Measurements from ENCODE around the gene GNB3. TPM values are rescaled to one million over a fixed set of nuclear protein-coding genes. Genes with fewer than 3 reads are reported as not detected.

Gene GNB3
- polyA plus RNA-seq, 1 of the 3 experiments (the other 2 are of a cell fraction), result 12.9 TPM

DNA sequence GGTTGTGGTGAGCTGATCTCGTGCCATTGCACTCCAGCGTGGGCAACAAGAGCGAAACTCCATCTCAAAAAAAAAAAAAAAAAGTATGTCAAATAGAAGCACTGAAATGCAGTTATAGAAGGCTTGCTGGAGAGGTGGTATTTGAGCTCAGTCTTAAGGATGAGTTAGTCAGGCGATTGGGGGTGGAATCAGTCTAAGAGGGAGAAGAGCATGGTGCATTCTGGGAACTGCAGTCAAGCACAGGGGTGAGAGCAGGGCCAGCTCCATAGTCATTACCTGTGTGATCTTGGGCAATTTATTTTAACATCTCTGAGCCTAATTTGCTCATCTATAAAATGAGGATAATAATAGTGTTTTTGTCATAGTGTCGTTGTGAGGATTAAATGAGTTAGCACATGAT lies 5.9 kb upstream of the GNB3 start:
- POLR2A ChIA-PET, result interaction anchor here (0.6 to 1.4 kb wide), 3 partner anchors 18 to 646 kb away, joined by 3 read pairs; partner anchors contain the start of gene MLF2
- H3K36me3 ChIP-seq (replicated peaks in 1 of 2; ENCODE audit: control insufficient read depth in 1 of 2, insufficient read depth in 2 of 2, low read length in 1 of 2), result peaks cover 40 to 74% of the 10 kb centered on the region in 2 experiments
- H3K4me3 ChIP-seq (ENCODE audit: low read depth in 2 of 2, low read length in 1 of 2), result no peak overlapping the region
- H3F3A ChIP-seq (replicated peaks; ENCODE audit: insufficient read depth), result no peaks in the 10 kb centered on the region
- 89% methylated on average over 5 of the region's 5 CpGs for WGBS (ENCODE audit: low lambda C conversion rate)
- no peaks in the 10 kb centered on the region for H3K9me3 ChIP-seq
- no peak overlapping the region for H3K9ac ChIP-seq
- DNase-seq, result no peak
- TF ChIP-seq TCF12 (IDR thresholded peaks at IDR 0.05) (no peak), NFIC (IDR thresholded peaks at IDR 0.05; ENCODE audit: borderline replicate concordance) (no peak), SMC3 (IDR thresholded peaks at IDR 0.05; ENCODE audit: low read depth, low read length) (no peak), POLR2AphosphoS5 (IDR thresholded peaks at IDR 0.05; ENCODE audit: low read depth, low read length) (no peak), NRF1 (IDR thresholded peaks at IDR 0.05; ENCODE audit: low read depth, low read length) (no peak), MXI1 (IDR thresholded peaks at IDR 0.05; ENCODE audit: low read depth, low read length) (no peak), FOXJ3 (CRISPR knock-in tag; IDR thresholded peaks at IDR 0.05) (no peak), CHD2 (IDR thresholded peaks at IDR 0.05; ENCODE audit: low read length, partially characterized antibody) (no peak), TAF1 (IDR thresholded peaks at IDR 0.05; ENCODE audit: borderline replicate concordance, low read depth, low read length) (no peak), RCOR1 (IDR thresholded peaks at IDR 0.05; ENCODE audit: low read length) (no peak)
- TF ChIP-seq, protein P1, sequence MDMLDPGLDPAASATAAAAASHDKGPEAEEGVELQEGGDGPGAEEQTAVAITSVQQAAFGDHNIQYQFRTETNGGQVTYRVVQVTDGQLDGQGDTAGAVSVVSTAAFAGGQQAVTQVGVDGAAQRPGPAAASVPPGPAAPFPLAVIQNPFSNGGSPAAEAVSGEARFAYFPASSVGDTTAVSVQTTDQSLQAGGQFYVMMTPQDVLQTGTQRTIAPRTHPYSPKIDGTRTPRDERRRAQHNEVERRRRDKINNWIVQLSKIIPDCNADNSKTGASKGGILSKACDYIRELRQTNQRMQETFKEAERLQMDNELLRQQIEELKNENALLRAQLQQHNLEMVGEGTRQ (IDR thresholded peaks at IDR 0.05; ENCODE audit: borderline replicate concordance, low read depth, low read length), result no peak
- TF ChIP-seq, protein P2, sequence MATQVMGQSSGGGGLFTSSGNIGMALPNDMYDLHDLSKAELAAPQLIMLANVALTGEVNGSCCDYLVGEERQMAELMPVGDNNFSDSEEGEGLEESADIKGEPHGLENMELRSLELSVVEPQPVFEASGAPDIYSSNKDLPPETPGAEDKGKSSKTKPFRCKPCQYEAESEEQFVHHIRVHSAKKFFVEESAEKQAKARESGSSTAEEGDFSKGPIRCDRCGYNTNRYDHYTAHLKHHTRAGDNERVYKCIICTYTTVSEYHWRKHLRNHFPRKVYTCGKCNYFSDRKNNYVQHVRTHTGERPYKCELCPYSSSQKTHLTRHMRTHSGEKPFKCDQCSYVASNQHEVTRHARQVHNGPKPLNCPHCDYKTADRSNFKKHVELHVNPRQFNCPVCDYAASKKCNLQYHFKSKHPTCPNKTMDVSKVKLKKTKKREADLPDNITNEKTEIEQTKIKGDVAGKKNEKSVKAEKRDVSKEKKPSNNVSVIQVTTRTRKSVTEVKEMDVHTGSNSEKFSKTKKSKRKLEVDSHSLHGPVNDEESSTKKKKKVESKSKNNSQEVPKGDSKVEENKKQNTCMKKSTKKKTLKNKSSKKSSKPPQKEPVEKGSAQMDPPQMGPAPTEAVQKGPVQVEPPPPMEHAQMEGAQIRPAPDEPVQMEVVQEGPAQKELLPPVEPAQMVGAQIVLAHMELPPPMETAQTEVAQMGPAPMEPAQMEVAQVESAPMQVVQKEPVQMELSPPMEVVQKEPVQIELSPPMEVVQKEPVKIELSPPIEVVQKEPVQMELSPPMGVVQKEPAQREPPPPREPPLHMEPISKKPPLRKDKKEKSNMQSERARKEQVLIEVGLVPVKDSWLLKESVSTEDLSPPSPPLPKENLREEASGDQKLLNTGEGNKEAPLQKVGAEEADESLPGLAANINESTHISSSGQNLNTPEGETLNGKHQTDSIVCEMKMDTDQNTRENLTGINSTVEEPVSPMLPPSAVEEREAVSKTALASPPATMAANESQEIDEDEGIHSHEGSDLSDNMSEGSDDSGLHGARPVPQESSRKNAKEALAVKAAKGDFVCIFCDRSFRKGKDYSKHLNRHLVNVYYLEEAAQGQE (IDR thresholded peaks at IDR 0.05; ENCODE audit: low read depth, low read length), result no peak
- TF ChIP-seq, protein P3, sequence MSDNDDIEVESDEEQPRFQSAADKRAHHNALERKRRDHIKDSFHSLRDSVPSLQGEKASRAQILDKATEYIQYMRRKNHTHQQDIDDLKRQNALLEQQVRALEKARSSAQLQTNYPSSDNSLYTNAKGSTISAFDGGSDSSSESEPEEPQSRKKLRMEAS (IDR thresholded peaks at IDR 0.05; ENCODE audit: low read depth), result no peak
- H3K79me2 ChIP-seq (ENCODE audit: insufficient read depth), result peaks cover 12% of the 10 kb centered on the region
- no peak overlapping the region for H3K4me2 ChIP-seq
- H3K4me1 ChIP-seq (ENCODE audit: control insufficient read depth in 1 of 2, insufficient read depth in 2 of 2, low read depth in 1 of 2, low read length in 1 of 2), result peaks cover 0 to 7% of the 10 kb centered on the region in 2 experiments; a peak in 1 of 4 replicates
- 0 out of 2 replicates have a peak, but pooled peaks cover 11% of the 10 kb centered on the region for H4K20me1 ChIP-seq (ENCODE audit: insufficient read depth)
- CTCF ChIA-PET, result interaction anchor here (0.9 to 14.1 kb wide), 11 partner anchors 11 to 267 kb away, joined by 3 to 225 read pairs (median 6); partner anchors contain the start of genes CDCA3, GNB3, GPR162 and MLF2
- H3K9me2 ChIP-seq, result no peaks in the 10 kb centered on the region
- no peaks in the 10 kb centered on the region for H3K27me3 ChIP-seq (ENCODE audit: insufficient read depth)
- no peak overlapping the region for H2AFZ ChIP-seq (ENCODE audit: low read depth)
- no peak overlapping the region for H3K27ac ChIP-seq (ENCODE audit: low read depth in 2 of 2, low read length in 1 of 2)

Data from SK-N-SH (cell line).